ENCODE measurements around the gene AVP. TPM values are rescaled to one million over a fixed set of nuclear protein-coding genes. Genes with fewer than 3 reads are reported as not detected.

The AVP gene
- total and polyA plus RNA-seq, 2 of the 13 experiments (the other 11 are each of a cell fraction or from before 2014, with no cell fraction given) = 0.12 TPM; not detected in 1

- TF ChIP-seq, protein P1, sequence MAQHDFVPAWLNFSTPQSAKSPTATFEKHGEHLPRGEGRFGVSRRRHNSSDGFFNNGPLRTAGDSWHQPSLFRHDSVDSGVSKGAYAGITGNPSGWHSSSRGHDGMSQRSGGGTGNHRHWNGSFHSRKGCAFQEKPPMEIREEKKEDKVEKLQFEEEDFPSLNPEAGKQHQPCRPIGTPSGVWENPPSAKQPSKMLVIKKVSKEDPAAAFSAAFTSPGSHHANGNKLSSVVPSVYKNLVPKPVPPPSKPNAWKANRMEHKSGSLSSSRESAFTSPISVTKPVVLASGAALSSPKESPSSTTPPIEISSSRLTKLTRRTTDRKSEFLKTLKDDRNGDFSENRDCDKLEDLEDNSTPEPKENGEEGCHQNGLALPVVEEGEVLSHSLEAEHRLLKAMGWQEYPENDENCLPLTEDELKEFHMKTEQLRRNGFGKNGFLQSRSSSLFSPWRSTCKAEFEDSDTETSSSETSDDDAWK (CRISPR knock-in tag; IDR thresholded peaks at IDR 0.05) = no peak
- peak; percentile 44; the same call in 1 of the 2 replicates for TF ChIP-seq RFXAP (CRISPR knock-in tag; IDR thresholded peaks at IDR 0.05; ENCODE audit: borderline replicate concordance)
- peak; percentile 81; the same call in 1 of the 2 replicates for TF ChIP-seq ZNF280B (CRISPR knock-in tag; IDR thresholded peaks at IDR 0.05; ENCODE audit: borderline replicate concordance)
- peak; percentile 82 for TF ChIP-seq EHMT2 (IDR thresholded peaks at IDR 0.05; ENCODE audit: borderline replicate concordance, low read depth, low read length)
- TF ChIP-seq ZNF10 (CRISPR knock-in tag; IDR thresholded peaks at IDR 0.05; ENCODE audit: borderline replicate concordance, low read depth) = no peak
- no peak for TF ChIP-seq ZNF230 (CRISPR knock-in tag; IDR thresholded peaks at IDR 0.05)
- TF ChIP-seq RNF2 (conservative IDR thresholded peaks at IDR 0.05; ENCODE audit: low read depth) = no peak
- peak; percentile 28; the same call in 1 of the 2 replicates for TF ChIP-seq LCORL (IDR thresholded peaks at IDR 0.05)
- TF ChIP-seq LCORL (CRISPR knock-in tag; IDR thresholded peaks at IDR 0.05) = peak; percentile 99
- TF ChIP-seq, protein P2, sequence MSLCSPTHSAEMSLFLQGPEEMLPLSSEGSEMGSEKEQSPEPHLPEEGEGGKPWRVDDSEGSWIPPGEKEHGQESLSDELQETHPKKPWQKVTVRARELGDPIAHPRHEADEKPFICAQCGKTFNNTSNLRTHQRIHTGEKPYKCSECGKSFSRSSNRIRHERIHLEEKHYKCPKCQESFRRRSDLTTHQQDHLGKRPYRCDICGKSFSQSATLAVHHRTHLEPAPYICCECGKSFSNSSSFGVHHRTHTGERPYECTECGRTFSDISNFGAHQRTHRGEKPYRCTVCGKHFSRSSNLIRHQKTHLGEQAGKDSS (CRISPR knock-in tag; IDR thresholded peaks at IDR 0.05; ENCODE audit: borderline replicate concordance, low read depth) = peak; percentile 37; the same call in 1 of the 2 replicates
- TF ChIP-seq ISX (CRISPR knock-in tag; conservative IDR thresholded peaks at IDR 0.05) = no peak
- TF ChIP-seq ZBTB2 (CRISPR knock-in tag; IDR thresholded peaks at IDR 0.05; ENCODE audit: low read depth) = no peak
- TF ChIP-seq ZHX1 (CRISPR knock-in tag; IDR thresholded peaks at IDR 0.05; ENCODE audit: low read depth) = 0 out of 2 replicates have a peak, but pooled peaks have one; percentile 62
- TF ChIP-seq AGO1 (IDR thresholded peaks at IDR 0.05; ENCODE audit: low read depth, low read length, poor library complexity, severe bottlenecking) = peak; percentile 70
- no peak for TF ChIP-seq ZBTB1 (CRISPR knock-in tag; IDR thresholded peaks at IDR 0.05; ENCODE audit: borderline replicate concordance)
- no peak; the same call in 1 of the 2 replicates for TF ChIP-seq CHD4 (IDR thresholded peaks at IDR 0.05; ENCODE audit: borderline replicate concordance, low read length)
- TF ChIP-seq ARHGAP35 (CRISPR knock-in tag; IDR thresholded peaks at IDR 0.05; ENCODE audit: borderline replicate concordance) = no peak
- no peak for TF ChIP-seq SRF (IDR thresholded peaks at IDR 0.05; ENCODE audit: low read depth, low read length)
- no peak for TF ChIP-seq ZNF7 (CRISPR knock-in tag; IDR thresholded peaks at IDR 0.05)
- no peak; the same call in 1 of the 2 replicates for TF ChIP-seq SP4 (CRISPR knock-in tag; IDR thresholded peaks at IDR 0.05)
- no peak; the same call in none of the 2 replicates for TF ChIP-seq ZNF256 (CRISPR knock-in tag; conservative IDR thresholded peaks at IDR 0.05)
These were observed 22.3 kb upstream of the AVP start (continued) for GRCh38 chr20:3106658-3107463.

Data from HepG2 (cell line).